SK-N-SH (cell line): ENCODE data around the gene PPY. TPM values are rescaled to one million over a fixed set of nuclear protein-coding genes. Genes with fewer than 3 reads are reported as not detected.

Experiments
- CTCF ChIA-PET: fragments of 300-600, 350-600 bp; formaldehyde crosslinking; extraction: SDS; loops from one replicate; lab custom pipeline; 2021; lab: Yijun Ruan, JAX
- POLR2A ChIA-PET: fragments of 350-600 bp; sonication (Branson Sonifier 250); formaldehyde crosslinking; extraction: SDS; loops from one replicate; lab custom pipeline; 2020; ENCODE audit warnings: antibody characterized with exemption, inconsistent platforms; lab: Yijun Ruan, JAX
- DNase-seq: peaks from one replicate; pipeline ENCODE4 v3.0.0; 2012
- H2AFZ ChIP-seq: fragments of 200-600 bp; sonication (generic); 2 replicates; pipeline ENCODE4 v1.8.1; 2016; ENCODE audit warnings: antibody characterized with exemption, mild to moderate bottlenecking, low read depth
- H3F3A ChIP-seq: fragments of 200-600 bp; sonication (generic); replicated peaks from 2 replicates; pipeline ENCODE3; 2016; ENCODE audit warnings: antibody characterized with exemption, mild to moderate bottlenecking; ENCODE audit not compliant: insufficient read depth
- H3K27ac ChIP-seq, 2 experiments: fragments of 200-500 bp in 1 of 2; fragments of 200-600 bp in 1 of 2; sonication (Bioruptor generic) in 1 of 2; sonication (generic), shearing (Covaris generic) in 1 of 2; 2 replicates each; pipeline versions ENCODE4 v1.5.1 to v1.6.1; 2014 to 2016; ENCODE audit warnings: low read depth in 2 of 2, inconsistent platforms in 1 of 2, low read length in 1 of 2, mild to moderate bottlenecking in 1 of 2, mixed read lengths in 1 of 2
- H3K27me3 ChIP-seq: fragments of 200-600 bp; sonication (generic), shearing (Covaris generic); 2 replicates; pipeline ENCODE4 v1.6.1; 2016; ENCODE audit warnings: mixed run types; ENCODE audit not compliant: insufficient read depth
- H3K36me3 ChIP-seq, 2 experiments: fragments of 200-500 bp in 1 of 2; fragments of 200-600 bp in 1 of 2; sonication (Bioruptor generic) in 1 of 2; sonication (generic) in 1 of 2; replicated peaks in 1 of 2; 2 replicates each; pipeline versions ENCODE3 to v1.5.1; 2014 to 2016; ENCODE audit warnings: low read length in 1 of 2, mild to moderate bottlenecking in 1 of 2; ENCODE audit not compliant: insufficient read depth in 2 of 2, control insufficient read depth in 1 of 2
- H3K4me1 ChIP-seq, 2 experiments: fragments of 200-500 bp in 1 of 2; fragments of 200-600 bp in 1 of 2; sonication (Bioruptor generic) in 1 of 2; sonication (generic), shearing (Covaris generic) in 1 of 2; 2 replicates each; pipeline versions ENCODE4 v1.5.1 to v1.6.1; 2014 to 2016; ENCODE audit warnings: low read depth in 1 of 2, low read length in 1 of 2, mixed run types in 1 of 2; ENCODE audit not compliant: insufficient read depth in 2 of 2, control insufficient read depth in 1 of 2
- H3K4me2 ChIP-seq: fragments of 200-600 bp; sonication (generic), shearing (Covaris generic); 2 replicates; pipeline ENCODE4 v1.6.1; 2017; ENCODE audit warnings: mixed run types
- H3K4me3 ChIP-seq, 2 experiments: fragments of 200-500 bp in 1 of 2; fragments of 200-600 bp in 1 of 2; sonication (Bioruptor generic) in 1 of 2; sonication (generic), shearing (Covaris generic) in 1 of 2; 2 replicates each; pipeline versions ENCODE4 v1.5.1 to v1.8.1; 2014 to 2016; ENCODE audit warnings: low read depth in 2 of 2, inconsistent platforms in 1 of 2, low read length in 1 of 2, mild to moderate bottlenecking in 1 of 2, mixed read lengths in 1 of 2, moderate library complexity in 1 of 2
- H3K79me2 ChIP-seq: fragments of 200-600 bp; sonication (generic); 2 replicates; pipeline ENCODE4 v1.8.1; 2017; ENCODE audit warnings: mild to moderate bottlenecking; ENCODE audit not compliant: insufficient read depth
- H3K9ac ChIP-seq: fragments of 200-600 bp; sonication (generic); 2 replicates; pipeline ENCODE4 v1.6.1; 2017; ENCODE audit warnings: mixed run types
- H3K9me2 ChIP-seq: fragments of 200-600 bp; sonication (generic); 2 replicates; pipeline ENCODE4 v1.6.1; 2017; ENCODE audit warnings: mixed run types
- H3K9me3 ChIP-seq: fragments of 200-600 bp; sonication (generic); 2 replicates; pipeline ENCODE4 v1.6.1; 2017; ENCODE audit warnings: mixed run types, mild to moderate bottlenecking, moderate library complexity
- H4K20me1 ChIP-seq: fragments of 200-600 bp; sonication (generic); 2 replicates; pipeline ENCODE4 v1.6.1; 2017; ENCODE audit warnings: mild to moderate bottlenecking, mixed run types; ENCODE audit not compliant: insufficient read depth
- ELF1 ChIP-seq: IDR thresholded peaks from 2 replicates; pipeline ENCODE4 v1.4.0; 2012
- EZH2phosphoT487 ChIP-seq: fragments of 200-600 bp; sonication (generic); IDR thresholded peaks from 2 replicates; pipeline ENCODE4 v1.6.1; 2017; ENCODE audit warnings: low read depth, mixed run types, mild to moderate bottlenecking, antibody characterized with exemption, moderate library complexity, borderline replicate concordance
- FOXM1 ChIP-seq: IDR thresholded peaks from 2 replicates; pipeline ENCODE4 v1.4.0; 2012; ENCODE audit warnings: low read depth, mild to moderate bottlenecking
- GATA2 ChIP-seq: sonication (generic); formaldehyde crosslinking; IDR thresholded peaks from 2 replicates; pipeline ENCODE4 v1.5.0; 2020; ENCODE audit warnings: mild to moderate bottlenecking, missing genetic modification reagents
- JUND ChIP-seq: IDR thresholded peaks from 2 replicates; pipeline ENCODE4 v1.4.0; 2012
- MXI1 ChIP-seq: IDR thresholded peaks from 2 replicates; pipeline ENCODE4 v1.6.1; 2012; ENCODE audit warnings: mild to moderate bottlenecking, low read depth, low read length, improper control_type of control experiment
- NFIC ChIP-seq: IDR thresholded peaks from 2 replicates; pipeline ENCODE4 v1.4.0; 2012; ENCODE audit warnings: borderline replicate concordance
- POLR2AphosphoS5 ChIP-seq: IDR thresholded peaks from 2 replicates; pipeline ENCODE4 v1.6.1; 2012; ENCODE audit warnings: low read depth, low read length
- RFX5 ChIP-seq: IDR thresholded peaks from 2 replicates; pipeline ENCODE4 v1.6.1; 2012; ENCODE audit warnings: mild to moderate bottlenecking, improper control_type of control experiment, low read length
- SIN3A ChIP-seq: IDR thresholded peaks from 2 replicates; pipeline ENCODE4 v1.6.1; 2012; ENCODE audit warnings: low read depth, mild to moderate bottlenecking, low read length, moderate library complexity, borderline replicate concordance
- SMC3 ChIP-seq: IDR thresholded peaks from 2 replicates; pipeline ENCODE4 v1.6.1; 2012; ENCODE audit warnings: low read depth, low read length, improper control_type of control experiment
- TCF12 ChIP-seq: IDR thresholded peaks from 2 replicates; pipeline ENCODE4 v1.4.0; 2012
- WGBS: methylation state at CpG from one replicate; pipeline ENCODE4 v1.1.6; 2017; ENCODE audit warnings: low lambda C conversion rate; 5-methylcytosine and 5-hydroxymethylcytosine counted together
- polyA plus RNA-seq, 3 experiments: library from polyadenylated mRNA; depleted of rRNA; stranded (reverse); fragments of >200 nt; gene quantifications; 2 replicates each; pipeline ENCODE4 v1.2.3, GENCODE V29; 2012
- TF ChIP-seq, protein P1 (sequence below): IDR thresholded peaks from 2 replicates; pipeline ENCODE4 v1.4.0; 2012; ENCODE audit warnings: low read depth, borderline replicate concordance
- TF ChIP-seq, protein P2 (sequence below): fragments of 150-350 bp; IDR thresholded peaks from 2 replicates; pipeline ENCODE4 v1.6.1; 2016; ENCODE audit warnings: mild to moderate bottlenecking, low read depth, low read length
- TF ChIP-seq, protein P3 (sequence below): IDR thresholded peaks from 2 replicates; pipeline ENCODE4 v1.6.1; 2012; ENCODE audit warnings: mild to moderate bottlenecking, low read depth, low read length, moderate library complexity
- TF ChIP-seq, protein P4 (sequence below): IDR thresholded peaks from 2 replicates; pipeline ENCODE4 v1.4.0; 2012; ENCODE audit warnings: low read depth

The PPY gene
- polyA plus RNA-seq, 1 of the 3 experiments (the other 2 are of a cell fraction): not detected

DNA sequence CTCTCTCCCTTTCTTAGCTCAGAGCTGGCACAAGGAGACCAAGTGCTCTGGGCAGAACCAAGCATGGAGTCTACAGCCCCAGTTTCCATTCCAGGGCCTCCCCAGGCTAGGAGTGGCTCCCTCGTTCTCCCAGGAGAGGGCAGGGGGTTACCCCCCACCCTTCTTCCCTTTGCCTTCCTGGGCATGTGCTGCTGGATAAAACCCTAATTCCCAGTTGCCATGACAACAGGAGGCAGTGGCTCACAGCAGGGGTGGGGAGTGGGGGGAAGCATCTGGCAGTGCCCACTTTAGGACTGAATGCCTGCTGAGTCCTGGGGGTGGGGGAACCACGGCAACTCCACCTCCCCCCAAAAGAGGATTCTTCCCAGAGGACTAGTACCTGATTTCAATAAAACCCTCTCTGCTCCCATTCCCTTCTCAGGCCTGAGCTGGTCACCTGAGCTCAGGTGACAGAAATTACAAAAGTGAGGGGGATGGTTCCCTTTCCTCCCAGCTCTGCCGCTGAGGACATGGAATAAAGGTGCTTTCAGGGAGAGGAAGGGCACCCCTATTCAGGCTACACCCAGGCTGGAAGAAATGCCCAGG, 36.8 kb downstream of the PPY start:
- Histone ChIP-seq H3K9ac (peak overlapping the region; percentile 54; the same call in 1 of the 2 replicates), H3K4me1 (peaks cover 16 to 25% of the 10 kb centered on the region in 2 experiments; a peak in 3 of 4 replicates), H3K27me3 (no peaks in the 10 kb centered on the region; the same call in 1 of the 2 replicates), H3K4me2 (peak overlapping the region; percentile 100), H3K36me3 (no peaks in the 10 kb centered on the region), H3K79me2 (no peaks in the 10 kb centered on the region), H3F3A (peaks cover 9% of the 10 kb centered on the region), H3K9me2 (no peaks in the 10 kb centered on the region), H2AFZ (no peak overlapping the region), H4K20me1 (no peaks in the 10 kb centered on the region), H3K4me3 (peak overlapping the region; percentile 66 to 91; a peak in 3 of 4 replicates), H3K9me3 (no peaks in the 10 kb centered on the region), H3K27ac (peak overlapping the region in 1 of 2 experiments; percentile 91; a peak in 2 of 4 replicates)
- peak; percentile 27; the same call in 1 of the 2 replicates for TF ChIP-seq RFX5
- no peak for TF ChIP-seq SMC3
- no peak for TF ChIP-seq MXI1
- TF ChIP-seq, protein P1, sequence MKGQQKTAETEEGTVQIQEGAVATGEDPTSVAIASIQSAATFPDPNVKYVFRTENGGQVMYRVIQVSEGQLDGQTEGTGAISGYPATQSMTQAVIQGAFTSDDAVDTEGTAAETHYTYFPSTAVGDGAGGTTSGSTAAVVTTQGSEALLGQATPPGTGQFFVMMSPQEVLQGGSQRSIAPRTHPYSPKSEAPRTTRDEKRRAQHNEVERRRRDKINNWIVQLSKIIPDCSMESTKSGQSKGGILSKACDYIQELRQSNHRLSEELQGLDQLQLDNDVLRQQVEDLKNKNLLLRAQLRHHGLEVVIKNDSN: no peak
- no peak for TF ChIP-seq NFIC
- ChIA-PET POLR2A (interaction anchor here (1.1 kb wide), 1 partner anchor 102 kb away, joined by 4 read pairs; no protein-coding TSS in a partner anchor), CTCF (interaction anchor here (1.0 to 23.5 kb wide), 9 partner anchors 9 to 210 kb away, joined by 3 to 344 read pairs (median 3); no protein-coding TSS in a partner anchor)
- DNase-seq: peak; percentile 68
- 45% methylated on average over 3 of the region's 3 CpGs for WGBS

DNA sequence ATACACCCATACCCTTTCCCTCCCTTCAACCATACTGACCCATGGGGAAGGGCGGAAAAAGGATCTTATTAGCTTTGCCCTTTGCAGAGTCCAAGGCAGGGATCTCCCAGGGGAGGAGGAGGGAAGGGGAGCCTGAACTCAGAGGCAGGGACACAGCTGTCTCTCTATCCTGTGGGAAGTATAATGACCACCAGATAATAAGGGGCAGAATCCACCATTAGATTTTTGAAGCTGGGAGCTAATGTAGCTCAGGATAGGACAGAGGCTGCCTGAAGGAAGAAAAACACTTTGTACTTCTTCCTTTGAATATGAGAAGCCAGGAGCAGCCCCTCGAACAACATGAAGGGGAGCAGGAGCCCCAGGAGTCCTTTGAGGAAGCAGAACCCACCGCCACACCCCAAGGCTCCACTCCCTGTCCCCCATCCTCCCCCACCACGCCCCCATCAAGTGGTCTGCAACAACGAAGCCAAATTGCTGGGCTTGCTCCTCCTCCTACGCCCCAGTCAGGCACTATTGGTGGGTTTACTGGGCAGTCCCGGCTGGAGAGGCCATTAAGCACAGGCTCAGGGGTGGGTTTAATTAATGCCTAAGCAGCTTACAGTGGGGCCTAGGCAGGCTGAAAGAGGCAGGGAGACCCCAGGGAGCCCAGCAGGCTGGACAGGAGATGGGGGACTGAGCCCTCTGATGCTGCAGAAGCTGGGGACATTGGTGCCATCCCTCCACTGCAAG, 40.3 kb downstream of the PPY start:
- H3K4me3 ChIP-seq: no peak overlapping the region
- 61% methylated on average over 7 of the region's 7 CpGs for WGBS
- no peaks in the 10 kb centered on the region for H3K36me3 ChIP-seq
- no peaks in the 10 kb centered on the region for H3K9me2 ChIP-seq
- H2AFZ ChIP-seq: no peak overlapping the region
- ChIA-PET POLR2A (interaction anchor here (0.5 kb wide), 1 partner anchor 9 kb away, joined by 3 read pairs; no protein-coding TSS in a partner anchor), CTCF (interaction anchor here (1.4 to 23.5 kb wide), 5 partner anchors 7 to 139 kb away, joined by 3 to 344 read pairs (median 10); partner anchors contain the start of genes CD300LG and MPP2)
- H3K27me3 ChIP-seq: no peaks in the 10 kb centered on the region
- H3F3A ChIP-seq: no peaks in the 10 kb centered on the region
- no peak overlapping the region for H3K27ac ChIP-seq
- TF ChIP-seq GATA2 (no peak), SMC3 (no peak), POLR2AphosphoS5 (no peak), SIN3A (no peak), FOXM1 (no peak), JUND (no peak), RFX5 (no peak), TCF12 (no peak), ELF1 (no peak), EZH2phosphoT487 (no peak)
- TF ChIP-seq, protein P2, sequence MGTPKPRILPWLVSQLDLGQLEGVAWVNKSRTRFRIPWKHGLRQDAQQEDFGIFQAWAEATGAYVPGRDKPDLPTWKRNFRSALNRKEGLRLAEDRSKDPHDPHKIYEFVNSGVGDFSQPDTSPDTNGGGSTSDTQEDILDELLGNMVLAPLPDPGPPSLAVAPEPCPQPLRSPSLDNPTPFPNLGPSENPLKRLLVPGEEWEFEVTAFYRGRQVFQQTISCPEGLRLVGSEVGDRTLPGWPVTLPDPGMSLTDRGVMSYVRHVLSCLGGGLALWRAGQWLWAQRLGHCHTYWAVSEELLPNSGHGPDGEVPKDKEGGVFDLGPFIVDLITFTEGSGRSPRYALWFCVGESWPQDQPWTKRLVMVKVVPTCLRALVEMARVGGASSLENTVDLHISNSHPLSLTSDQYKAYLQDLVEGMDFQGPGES: no peak
- TF ChIP-seq, protein P1: no peak
- TF ChIP-seq, protein P3, sequence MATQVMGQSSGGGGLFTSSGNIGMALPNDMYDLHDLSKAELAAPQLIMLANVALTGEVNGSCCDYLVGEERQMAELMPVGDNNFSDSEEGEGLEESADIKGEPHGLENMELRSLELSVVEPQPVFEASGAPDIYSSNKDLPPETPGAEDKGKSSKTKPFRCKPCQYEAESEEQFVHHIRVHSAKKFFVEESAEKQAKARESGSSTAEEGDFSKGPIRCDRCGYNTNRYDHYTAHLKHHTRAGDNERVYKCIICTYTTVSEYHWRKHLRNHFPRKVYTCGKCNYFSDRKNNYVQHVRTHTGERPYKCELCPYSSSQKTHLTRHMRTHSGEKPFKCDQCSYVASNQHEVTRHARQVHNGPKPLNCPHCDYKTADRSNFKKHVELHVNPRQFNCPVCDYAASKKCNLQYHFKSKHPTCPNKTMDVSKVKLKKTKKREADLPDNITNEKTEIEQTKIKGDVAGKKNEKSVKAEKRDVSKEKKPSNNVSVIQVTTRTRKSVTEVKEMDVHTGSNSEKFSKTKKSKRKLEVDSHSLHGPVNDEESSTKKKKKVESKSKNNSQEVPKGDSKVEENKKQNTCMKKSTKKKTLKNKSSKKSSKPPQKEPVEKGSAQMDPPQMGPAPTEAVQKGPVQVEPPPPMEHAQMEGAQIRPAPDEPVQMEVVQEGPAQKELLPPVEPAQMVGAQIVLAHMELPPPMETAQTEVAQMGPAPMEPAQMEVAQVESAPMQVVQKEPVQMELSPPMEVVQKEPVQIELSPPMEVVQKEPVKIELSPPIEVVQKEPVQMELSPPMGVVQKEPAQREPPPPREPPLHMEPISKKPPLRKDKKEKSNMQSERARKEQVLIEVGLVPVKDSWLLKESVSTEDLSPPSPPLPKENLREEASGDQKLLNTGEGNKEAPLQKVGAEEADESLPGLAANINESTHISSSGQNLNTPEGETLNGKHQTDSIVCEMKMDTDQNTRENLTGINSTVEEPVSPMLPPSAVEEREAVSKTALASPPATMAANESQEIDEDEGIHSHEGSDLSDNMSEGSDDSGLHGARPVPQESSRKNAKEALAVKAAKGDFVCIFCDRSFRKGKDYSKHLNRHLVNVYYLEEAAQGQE: no peak
- TF ChIP-seq, protein P4, sequence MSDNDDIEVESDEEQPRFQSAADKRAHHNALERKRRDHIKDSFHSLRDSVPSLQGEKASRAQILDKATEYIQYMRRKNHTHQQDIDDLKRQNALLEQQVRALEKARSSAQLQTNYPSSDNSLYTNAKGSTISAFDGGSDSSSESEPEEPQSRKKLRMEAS: no peak
- TF ChIP-seq, all 33 proteins: peak for 0
- Histone ChIP-seq H3K9ac (no peak overlapping the region), H3K79me2 (no peaks in the 10 kb centered on the region), H3K9me3 (no peaks in the 10 kb centered on the region), H3K4me1 (peaks cover 7 to 30% of the 10 kb centered on the region in 2 experiments; a peak in 3 of 4 replicates), H3K4me2 (no peak overlapping the region), H4K20me1 (no peaks in the 10 kb centered on the region)
- no peak for DNase-seq
